GM23248 (cell line): ENCODE results near the gene GLRX5. TPM values are rescaled to one million over a fixed set of nuclear protein-coding genes. Genes with fewer than 3 reads are reported as not detected.

Experiments used
- DNase-seq: peaks from one replicate; pipeline ENCODE4 v3.0.0-alpha.2; 2015
- H2AFZ ChIP-seq: fragments of 200-600 bp; sonication (generic); 2 replicates; pipeline ENCODE4 v1.6.1; 2016; ENCODE audit warnings: antibody characterized with exemption
- H3F3A ChIP-seq: fragments of 200-600 bp; sonication (generic); 2 replicates; pipeline ENCODE4 v1.6.1; 2016; ENCODE audit warnings: mild to moderate bottlenecking, antibody characterized with exemption, mixed run types; ENCODE audit not compliant: insufficient read depth
- H3K27ac ChIP-seq: fragments of 200-600 bp; sonication (generic); 2 replicates; pipeline ENCODE4 v1.5.1; 2016; ENCODE audit warnings: mild to moderate bottlenecking
- H3K27me3 ChIP-seq: fragments of 200-600 bp; sonication (generic); replicated peaks from 2 replicates; pipeline ENCODE4 v1.6.1; 2016; ENCODE audit warnings: mild to moderate bottlenecking; ENCODE audit not compliant: insufficient read depth
- H3K36me3 ChIP-seq: fragments of 200-600 bp; sonication (generic); 2 replicates; pipeline ENCODE4 v1.6.1; 2016; ENCODE audit warnings: low read depth, mild to moderate bottlenecking
- H3K4me1 ChIP-seq: fragments of 200-600 bp; sonication (generic); 2 replicates; pipeline ENCODE4 v1.6.1; 2016; ENCODE audit warnings: mild to moderate bottlenecking; ENCODE audit not compliant: insufficient read depth
- H3K4me2 ChIP-seq: fragments of 200-600 bp; sonication (generic); one replicate; pipeline ENCODE4 v1.6.1; 2016; ENCODE audit warnings: mild to moderate bottlenecking; ENCODE audit not compliant: unreplicated experiment
- H3K4me3 ChIP-seq: fragments of 200-600 bp; sonication (generic); 2 replicates; pipeline ENCODE4 v1.5.1; 2016; ENCODE audit warnings: mild to moderate bottlenecking
- H3K79me2 ChIP-seq: fragments of 200-600 bp; sonication (generic); 2 replicates; pipeline ENCODE4 v1.6.1; 2016; ENCODE audit warnings: mild to moderate bottlenecking; ENCODE audit not compliant: insufficient read depth
- H3K9ac ChIP-seq: fragments of 200-600 bp; sonication (generic); 2 replicates; pipeline ENCODE4 v1.6.1; 2016; ENCODE audit warnings: mild to moderate bottlenecking
- H3K9me2 ChIP-seq: fragments of 200-600 bp; sonication (generic); 2 replicates; pipeline ENCODE4 v1.6.1; 2016; ENCODE audit warnings: mixed run types, mild to moderate bottlenecking, moderate library complexity; ENCODE audit not compliant: insufficient read depth
- H3K9me3 ChIP-seq: fragments of 200-600 bp; sonication (generic); one replicate; pipeline ENCODE4 v1.6.1; 2017; ENCODE audit warnings: low read depth
- H4K20me1 ChIP-seq: fragments of 200-600 bp; sonication (generic); 2 replicates; pipeline ENCODE4 v1.6.0; 2016; ENCODE audit not compliant: insufficient read depth
- EZH2 ChIP-seq: fragments of 200-600 bp; sonication (generic); IDR thresholded peaks from 2 replicates; pipeline ENCODE4 v1.6.1; 2018; ENCODE audit warnings: antibody characterized with exemption, mild to moderate bottlenecking; ENCODE audit not compliant: insufficient read depth, poor library complexity, severe bottlenecking
- EZH2phosphoT487 ChIP-seq: fragments of 200-600 bp; sonication (generic); IDR thresholded peaks from 2 replicates; pipeline ENCODE4 v1.6.1; 2018; ENCODE audit warnings: antibody characterized with exemption, moderate library complexity, mild to moderate bottlenecking, low read depth; ENCODE audit not compliant: insufficient read depth
- WGBS, 2 experiments: methylation state at CpG; one replicate each; pipeline ENCODE4 v1.1.6; 2015 to 2017; ENCODE audit warnings: low lambda C conversion rate in 2 of 2, low coverage in 1 of 2; ENCODE audit errors: missing lambda C conversion rate in 2 of 2; 5-methylcytosine and 5-hydroxymethylcytosine counted together
- in situ Hi-C: fragments of 300-500 bp; cut with MboI; formaldehyde crosslinking; loops from 2 replicates; pipeline ENCODE4 v1.15.0; 2020
- polyA plus RNA-seq: library from polyadenylated mRNA; unstranded; fragments of >200 nt; fragmentation: Nextera tagmentation; extraction: Ambion mirVana; gene quantifications from 2 replicates; pipeline ENCODE4 v1.2.1, GENCODE V29; 2016
- total RNA-seq: library from RNA; depleted of rRNA; stranded (reverse); fragments of >200 nt; shearing (Covaris generic); gene quantifications from 2 replicates; pipeline ENCODE4 v1.2.3, GENCODE V29; 2014

Gene GLRX5
- total and polyA plus RNA-seq, 2 experiments from 2014 or later: 38.6 to 48.7 TPM

DNA sequence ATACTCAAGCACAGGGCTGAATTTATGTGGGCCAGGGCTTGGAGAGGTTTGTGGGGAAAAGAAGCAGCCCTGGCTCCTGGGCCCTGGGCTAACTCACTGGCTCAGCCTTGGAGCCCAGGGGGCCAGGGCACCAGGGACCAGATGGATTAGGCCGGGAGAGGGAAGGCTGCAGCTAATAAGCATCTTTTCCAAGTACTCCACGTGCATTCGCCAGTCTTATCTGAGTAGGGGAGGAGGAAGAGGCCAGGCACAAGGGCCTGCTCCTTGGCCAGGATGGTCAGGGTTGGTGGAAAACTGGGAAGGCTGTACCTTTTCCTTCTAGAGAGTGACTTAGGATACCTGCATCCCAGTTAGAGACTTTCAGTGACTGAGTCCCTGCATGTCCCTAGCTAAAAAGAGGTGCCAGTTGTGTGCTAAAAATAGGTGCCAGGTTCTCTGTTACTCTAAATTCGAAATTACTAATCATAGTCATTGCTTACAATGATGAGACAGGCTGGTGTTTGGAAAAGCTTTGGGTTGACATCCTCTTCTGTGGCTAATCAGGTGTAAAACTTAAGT lies 1.3 kb downstream of the GLRX5 start:
- peaks cover 21% of the 10 kb centered on the region; the same call in 1 of the 2 replicates for H3F3A ChIP-seq
- in situ Hi-C loops: loop anchor here (25.0 kb wide), 1 partner anchor 751 kb away; no protein-coding TSS in a partner anchor
- peaks cover 40% of the 10 kb centered on the region for H3K4me1 ChIP-seq
- peaks cover 15% of the 10 kb centered on the region; the same call in 1 of the 2 replicates for H4K20me1 ChIP-seq
- peak overlapping the region; percentile 83 for H3K4me3 ChIP-seq
- peak overlapping the region; percentile 93 for H3K9ac ChIP-seq
- H2AFZ ChIP-seq: peak overlapping the region; percentile 75
- TF ChIP-seq EZH2phosphoT487 (no peak), EZH2 (no peak)
- H3K9me3 ChIP-seq: no peaks in the 10 kb centered on the region
- peaks cover 91% of the 10 kb centered on the region for H3K79me2 ChIP-seq
- no peak for DNase-seq
- H3K27me3 ChIP-seq: no peaks in the 10 kb centered on the region
- H3K36me3 ChIP-seq: no peaks in the 10 kb centered on the region; the same call in 1 of the 2 replicates
- H3K4me2 ChIP-seq: peak overlapping the region; percentile 92
- H3K9me2 ChIP-seq: no peaks in the 10 kb centered on the region
- WGBS, 2 experiments: 12 to 20% methylated on average over 4 of the region's 4 CpGs
- peak overlapping the region; percentile 87 for H3K27ac ChIP-seq

DNA sequence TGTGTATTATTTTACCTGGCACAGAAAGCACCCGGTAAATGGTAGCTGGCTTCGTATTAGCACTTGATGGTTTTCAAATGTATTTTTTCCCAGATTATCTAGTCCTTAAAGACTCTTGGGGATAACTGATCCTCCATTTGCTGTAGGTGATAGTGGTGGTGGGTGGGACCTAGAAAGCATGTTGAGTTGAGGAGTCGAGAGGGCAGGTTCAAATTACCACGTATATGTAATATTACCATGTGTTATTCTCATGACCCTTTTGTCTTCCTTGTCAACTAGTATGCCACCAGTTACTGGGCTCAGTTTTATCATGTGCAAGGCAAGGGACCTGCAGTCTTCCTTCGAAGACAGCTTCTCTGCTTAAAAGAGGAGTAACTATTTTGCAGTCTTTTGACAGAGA lies 1.8 kb downstream of the GLRX5 start:
- DNase-seq: no peak
- Histone ChIP-seq H4K20me1 (peaks cover 15% of the 10 kb centered on the region; the same call in 1 of the 2 replicates), H3K79me2 (peaks cover 91% of the 10 kb centered on the region), H3F3A (peaks cover 15% of the 10 kb centered on the region; the same call in 1 of the 2 replicates), H3K4me2 (peak overlapping the region; percentile 92), H3K9ac (peak overlapping the region; percentile 93; the same call in 1 of the 2 replicates), H3K9me2 (no peaks in the 10 kb centered on the region), H3K4me3 (peak overlapping the region; percentile 83), H2AFZ (no peak overlapping the region), H3K36me3 (no peaks in the 10 kb centered on the region; the same call in 1 of the 2 replicates), H3K4me1 (peaks cover 34% of the 10 kb centered on the region), H3K27ac (no peak overlapping the region), H3K9me3 (no peaks in the 10 kb centered on the region), H3K27me3 (no peaks in the 10 kb centered on the region)
- in situ Hi-C loops: loop anchor here (25.0 kb wide), 1 partner anchor 751 kb away; no protein-coding TSS in a partner anchor
- WGBS, 2 experiments: 58 to 62% methylated on average over 5 of the region's 5 CpGs
- TF ChIP-seq EZH2phosphoT487: no peak
- no peak for TF ChIP-seq EZH2

DNA sequence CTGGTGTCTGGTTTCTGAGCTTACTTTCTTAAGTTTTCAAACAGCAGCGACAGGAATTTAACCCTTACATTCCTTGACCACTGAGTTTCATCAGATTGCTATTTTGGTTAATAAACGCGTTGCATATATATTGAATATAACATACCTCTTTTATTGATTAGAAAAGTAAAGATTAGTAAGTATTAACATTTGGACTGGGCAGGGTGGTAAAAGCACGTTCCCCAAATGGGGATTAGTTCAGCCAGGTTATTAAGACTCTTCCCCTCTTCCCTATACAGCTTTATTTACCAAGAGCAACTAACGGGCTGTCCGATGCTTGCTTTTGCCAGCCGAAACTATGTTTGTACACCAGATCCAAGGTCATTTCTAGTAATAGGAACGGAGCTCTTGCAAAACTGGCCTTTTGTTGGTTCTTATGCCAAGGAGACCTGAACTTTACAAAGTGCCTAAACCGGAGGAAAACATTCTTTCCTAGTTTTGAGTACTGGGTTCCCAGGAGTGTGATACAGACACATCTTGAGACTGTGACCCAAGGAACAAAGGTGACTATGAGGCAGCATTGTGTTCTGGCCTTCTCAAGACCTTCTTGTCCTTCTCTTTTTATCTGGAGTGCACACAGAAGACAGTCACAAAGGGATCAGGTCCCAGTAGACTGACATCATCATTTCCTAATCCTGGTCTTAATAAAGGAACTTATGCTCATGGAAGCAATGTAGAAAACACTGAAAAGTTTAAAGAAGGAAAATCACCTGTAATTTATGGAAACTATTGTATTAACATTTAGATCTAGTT lies 2.6 kb downstream of the GLRX5 start:
- no peak overlapping the region for H3K9ac ChIP-seq
- DNase-seq: peak; percentile 34
- peaks cover 7% of the 10 kb centered on the region; the same call in 1 of the 2 replicates for H3F3A ChIP-seq
- H3K79me2 ChIP-seq: peaks cover 91% of the 10 kb centered on the region
- no peak overlapping the region for H3K4me3 ChIP-seq
- no peaks in the 10 kb centered on the region for H3K27me3 ChIP-seq
- no peak overlapping the region for H2AFZ ChIP-seq
- H4K20me1 ChIP-seq: peaks cover 15% of the 10 kb centered on the region; the same call in 1 of the 2 replicates
- no peaks in the 10 kb centered on the region for H3K9me2 ChIP-seq
- no peak for TF ChIP-seq EZH2
- H3K4me2 ChIP-seq: no peak overlapping the region
- H3K4me1 ChIP-seq: peaks cover 26% of the 10 kb centered on the region
- in situ Hi-C loops: loop anchor here (25.0 kb wide), 1 partner anchor 750 kb away; no protein-coding TSS in a partner anchor
- H3K36me3 ChIP-seq: no peaks in the 10 kb centered on the region; the same call in 1 of the 2 replicates
- H3K27ac ChIP-seq: no peak overlapping the region
- WGBS, 2 experiments: 55 to 57% methylated on average over 9 of the region's 9 CpGs
- no peaks in the 10 kb centered on the region for H3K9me3 ChIP-seq

DNA sequence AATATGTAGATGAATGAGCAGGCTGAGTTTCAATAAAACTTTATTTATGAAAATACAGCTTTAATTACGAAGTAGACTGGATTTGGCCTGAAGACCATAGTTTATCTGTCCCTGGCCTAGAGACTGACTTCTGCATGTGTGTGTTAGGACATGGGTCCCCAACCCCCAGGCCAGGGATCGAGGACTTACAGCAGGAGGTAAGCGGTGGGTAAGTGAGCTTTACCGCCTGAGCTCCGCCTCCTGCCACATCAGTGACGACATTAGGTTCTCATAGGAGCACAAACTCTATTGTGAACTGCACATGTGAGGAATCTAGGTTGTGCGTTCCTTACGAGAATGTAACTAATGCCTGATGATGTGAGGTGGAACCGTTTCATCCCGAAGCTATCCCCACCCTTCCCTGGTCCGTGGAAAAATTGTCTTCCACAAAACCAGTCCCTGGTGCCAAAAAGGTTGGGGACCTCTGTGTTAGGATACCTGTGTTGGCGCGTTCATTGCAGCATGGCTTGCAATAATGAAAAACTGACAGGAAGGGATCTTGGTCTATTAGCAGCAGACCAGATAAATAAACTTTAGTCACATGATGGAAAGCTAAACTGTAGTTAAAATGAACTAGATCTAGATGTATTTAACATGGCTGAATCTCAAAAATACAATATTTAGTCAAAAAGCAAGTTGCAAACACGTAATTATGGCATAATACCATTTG lies 4.1 kb downstream of the GLRX5 start:
- WGBS, 2 experiments: 91 to 95% methylated on average over 14 of the region's 14 CpGs
- no peak overlapping the region for H2AFZ ChIP-seq
- in situ Hi-C loops: loop anchor here (25.0 kb wide), 1 partner anchor 748 kb away; no protein-coding TSS in a partner anchor
- no peaks in the 10 kb centered on the region for H3K9me3 ChIP-seq
- no peaks in the 10 kb centered on the region for H3K9me2 ChIP-seq
- H3K36me3 ChIP-seq: no peaks in the 10 kb centered on the region; the same call in 1 of the 2 replicates
- H3K4me1 ChIP-seq: peaks cover 19% of the 10 kb centered on the region
- peaks cover 91% of the 10 kb centered on the region for H3K79me2 ChIP-seq
- H3F3A ChIP-seq: no peaks in the 10 kb centered on the region
- DNase-seq: no peak
- no peak overlapping the region for H3K27ac ChIP-seq
- no peak overlapping the region for H3K9ac ChIP-seq
- H3K27me3 ChIP-seq: no peaks in the 10 kb centered on the region
- TF ChIP-seq EZH2phosphoT487: no peak
- TF ChIP-seq EZH2: no peak
- H3K4me2 ChIP-seq: no peak overlapping the region
- no peak overlapping the region for H3K4me3 ChIP-seq
- peaks cover 15% of the 10 kb centered on the region; the same call in 1 of the 2 replicates for H4K20me1 ChIP-seq
